Measurements from ENCODE around the gene KRT17.

Gene KRT17

DNA sequence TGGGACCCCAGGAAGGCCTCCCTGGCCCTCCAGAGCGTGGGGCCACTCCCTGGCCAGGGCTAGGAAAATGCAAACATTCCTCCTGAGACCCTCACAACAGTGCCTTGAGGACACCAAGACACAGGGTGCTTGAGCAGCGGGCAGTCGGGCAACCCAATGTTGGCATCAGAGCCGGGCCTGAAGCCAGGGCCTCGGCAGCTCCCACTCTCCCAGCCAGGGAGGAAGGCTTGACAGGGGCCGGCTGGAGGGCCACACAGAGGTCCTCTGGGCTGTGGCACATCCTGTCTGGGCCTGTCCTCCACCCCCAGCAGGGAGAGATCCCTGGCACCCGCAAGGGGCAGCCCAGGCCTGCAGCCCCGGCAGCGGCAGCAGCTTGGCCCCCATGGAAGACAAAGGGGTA, 12.3 kb upstream of the KRT17 start:
- DNase-seq (ENCODE audit: low spot score) = no peak
- TF ChIP-seq, protein P1, sequence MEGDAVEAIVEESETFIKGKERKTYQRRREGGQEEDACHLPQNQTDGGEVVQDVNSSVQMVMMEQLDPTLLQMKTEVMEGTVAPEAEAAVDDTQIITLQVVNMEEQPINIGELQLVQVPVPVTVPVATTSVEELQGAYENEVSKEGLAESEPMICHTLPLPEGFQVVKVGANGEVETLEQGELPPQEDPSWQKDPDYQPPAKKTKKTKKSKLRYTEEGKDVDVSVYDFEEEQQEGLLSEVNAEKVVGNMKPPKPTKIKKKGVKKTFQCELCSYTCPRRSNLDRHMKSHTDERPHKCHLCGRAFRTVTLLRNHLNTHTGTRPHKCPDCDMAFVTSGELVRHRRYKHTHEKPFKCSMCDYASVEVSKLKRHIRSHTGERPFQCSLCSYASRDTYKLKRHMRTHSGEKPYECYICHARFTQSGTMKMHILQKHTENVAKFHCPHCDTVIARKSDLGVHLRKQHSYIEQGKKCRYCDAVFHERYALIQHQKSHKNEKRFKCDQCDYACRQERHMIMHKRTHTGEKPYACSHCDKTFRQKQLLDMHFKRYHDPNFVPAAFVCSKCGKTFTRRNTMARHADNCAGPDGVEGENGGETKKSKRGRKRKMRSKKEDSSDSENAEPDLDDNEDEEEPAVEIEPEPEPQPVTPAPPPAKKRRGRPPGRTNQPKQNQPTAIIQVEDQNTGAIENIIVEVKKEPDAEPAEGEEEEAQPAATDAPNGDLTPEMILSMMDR (IDR thresholded peaks at IDR 0.05; ENCODE audit: extremely low read depth, missing control alignments) = no peak

DNA sequence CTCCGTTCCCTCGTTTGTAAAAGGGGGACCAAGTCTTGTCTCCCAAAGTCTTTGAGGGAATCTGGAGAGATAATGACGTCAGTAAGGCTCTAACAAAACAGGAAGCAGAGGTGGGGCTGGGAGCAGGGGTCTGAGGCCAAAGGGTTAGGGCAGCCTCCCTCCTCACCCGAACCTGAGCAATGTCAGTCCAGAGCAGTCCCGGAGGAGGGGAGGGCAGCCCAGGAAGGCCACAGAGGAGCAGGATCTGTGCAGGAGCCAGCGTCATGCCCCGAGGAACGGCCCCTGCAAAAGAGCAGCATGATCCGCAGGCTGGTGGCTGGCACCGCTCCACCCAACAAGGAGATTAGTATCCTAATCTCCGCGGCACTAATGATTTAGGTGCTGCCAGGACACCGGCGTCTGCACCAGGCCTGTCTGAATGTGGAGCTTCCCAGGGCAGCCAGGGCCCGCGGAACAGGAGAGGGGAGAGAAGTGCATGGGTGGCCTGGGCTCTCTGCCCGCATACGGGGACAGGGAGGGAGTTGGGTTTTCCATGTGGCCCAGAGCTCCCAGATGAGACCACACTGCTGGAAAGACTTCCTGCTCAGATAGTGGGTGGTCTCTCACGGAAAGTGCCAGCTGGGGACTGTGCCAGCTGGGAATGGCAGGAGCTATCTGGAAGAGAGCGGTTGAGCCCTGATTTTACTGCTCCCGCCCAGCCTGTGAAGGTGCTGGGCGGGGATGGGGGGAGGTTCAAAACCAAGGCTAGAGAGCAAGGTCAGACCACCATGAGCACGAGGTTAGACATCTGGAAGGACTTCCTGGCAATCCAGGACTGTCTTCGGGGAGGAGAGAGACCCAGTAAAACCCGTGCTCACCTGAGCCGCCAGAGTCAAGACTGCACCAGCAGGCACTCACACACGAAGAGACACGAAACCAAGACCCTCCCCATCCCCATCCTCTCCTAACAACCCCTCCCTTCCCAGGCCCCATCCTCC, 11.0 kb upstream of the KRT17 start:
- TF ChIP-seq, protein P1 (IDR thresholded peaks at IDR 0.05; ENCODE audit: extremely low read depth, missing control alignments) = no peak
- no peak for DNase-seq (ENCODE audit: low spot score)

DNA sequence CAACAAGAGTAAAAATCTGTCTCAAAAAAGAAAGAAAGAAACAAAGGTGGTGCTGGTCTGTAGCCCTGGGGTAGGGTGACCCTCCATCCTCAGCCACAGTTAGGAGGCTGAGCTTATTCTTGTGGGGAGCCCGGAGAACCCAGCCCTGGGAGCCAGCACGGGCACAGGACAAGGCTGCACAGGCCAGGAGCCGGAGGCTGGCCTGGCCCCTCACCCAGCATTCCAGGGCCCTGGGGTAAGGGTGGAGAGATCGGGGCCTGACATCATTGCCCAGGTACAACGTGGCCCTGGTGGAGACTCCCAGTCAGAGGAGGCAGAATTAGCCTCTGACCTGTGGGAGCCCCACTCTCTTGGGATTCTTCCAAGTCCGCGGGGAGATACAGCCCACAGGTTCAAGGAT, 10.3 kb upstream of the KRT17 start:
- TF ChIP-seq, protein P1 (IDR thresholded peaks at IDR 0.05; ENCODE audit: extremely low read depth, missing control alignments) = no peak
- DNase-seq (ENCODE audit: low spot score) = no peak

DNA sequence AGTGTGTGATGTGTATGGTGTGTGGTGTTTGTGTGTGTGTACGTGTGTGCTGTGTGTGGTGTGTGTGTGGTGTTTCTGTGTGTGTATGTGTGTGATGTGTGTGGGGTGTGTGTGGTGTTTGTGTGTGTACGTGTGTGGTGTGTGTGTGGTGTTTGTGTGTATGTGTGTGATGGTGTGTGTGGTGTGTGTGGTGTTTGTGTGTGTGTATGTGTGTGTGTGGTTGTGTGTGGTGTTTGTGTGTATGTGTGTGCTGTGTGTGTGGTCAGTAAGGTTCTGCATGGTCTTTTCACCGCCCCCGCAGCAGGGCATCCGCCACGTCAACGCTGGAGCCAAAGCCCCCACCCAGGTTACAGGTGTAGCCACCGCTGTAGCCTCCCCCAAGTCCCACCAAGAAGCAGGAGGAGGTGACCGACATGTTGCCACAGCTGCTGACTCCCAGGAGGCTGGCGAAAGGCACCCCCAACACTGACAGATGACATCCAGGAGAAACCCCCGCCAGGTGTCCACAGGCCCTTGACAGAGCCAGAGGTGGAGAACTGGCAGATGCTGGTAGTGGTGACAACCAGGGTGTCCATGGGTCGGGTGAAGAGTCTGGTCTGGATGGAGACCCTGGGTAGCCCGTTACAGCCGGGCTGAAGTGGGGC, 9.3 kb upstream of the KRT17 start:
- TF ChIP-seq, protein P1 (IDR thresholded peaks at IDR 0.05; ENCODE audit: extremely low read depth, missing control alignments) = no peak
- DNase-seq (ENCODE audit: low spot score) = no peak

DNA sequence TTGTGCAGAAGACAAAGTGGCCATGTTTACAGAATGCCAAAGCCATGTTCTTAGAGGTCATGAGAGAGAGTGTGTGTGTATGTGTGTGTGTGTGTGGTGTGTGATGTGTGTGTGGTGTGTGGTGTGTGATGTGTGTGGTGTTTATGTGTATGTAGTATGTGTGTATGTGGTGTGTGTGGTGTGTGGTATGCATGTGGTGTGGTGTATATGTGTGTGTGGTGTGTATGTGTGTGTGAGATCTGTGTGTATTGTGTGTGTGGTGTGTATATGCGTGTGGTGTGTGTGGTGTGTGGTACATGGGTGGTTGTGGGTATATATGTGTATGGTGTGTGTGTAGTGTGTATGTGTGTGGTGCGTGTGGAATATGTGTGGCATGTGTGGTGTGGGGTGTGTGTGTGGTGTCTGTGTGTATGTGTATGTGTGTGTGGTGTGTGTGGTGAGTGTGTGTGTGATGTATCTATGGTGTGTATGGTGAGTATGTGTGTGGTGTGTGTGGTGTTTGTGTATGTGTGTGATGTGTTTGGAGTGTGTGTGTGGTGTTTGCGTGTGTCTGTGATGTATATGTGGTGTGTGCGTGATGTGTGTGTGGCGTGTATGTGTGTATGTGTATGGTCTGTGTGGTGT, 8.2 kb upstream of the KRT17 start:
- TF ChIP-seq, protein P1 (IDR thresholded peaks at IDR 0.05; ENCODE audit: extremely low read depth, missing control alignments) = no peak
- no peak for DNase-seq (ENCODE audit: low spot score)

DNA sequence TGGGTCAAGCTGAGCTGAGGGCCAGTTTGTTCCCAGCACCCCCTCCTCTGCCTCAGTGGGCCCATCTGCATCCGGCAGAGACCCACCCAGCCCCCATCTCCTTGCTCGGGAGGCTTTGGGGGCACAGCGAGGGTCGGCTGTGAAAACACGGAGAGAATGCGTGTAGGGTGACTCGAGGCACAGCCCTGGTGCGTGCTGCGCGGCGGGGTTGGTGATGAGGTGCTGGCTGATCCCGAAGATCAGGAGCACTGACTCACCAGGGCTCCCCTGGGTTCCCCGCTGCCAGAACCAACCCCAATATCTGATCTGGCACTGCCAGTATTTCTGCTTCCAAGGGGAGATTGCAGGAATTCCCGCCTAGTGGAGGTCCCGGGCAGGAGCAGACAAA, 7.5 kb upstream of the KRT17 start:
- DNase-seq (ENCODE audit: low spot score) = no peak
- TF ChIP-seq, protein P1 (IDR thresholded peaks at IDR 0.05; ENCODE audit: extremely low read depth, missing control alignments) = no peak
